Lung (tissue), 12 donors: Measurements from ENCODE around the gene RAPSN. TPM values are rescaled to one million over a fixed set of nuclear protein-coding genes. Genes with fewer than 3 reads are reported as not detected.

Experiments
- ATAC-seq: fragments of 200-7000 bp; cut with Tn5 transposase; one replicate; pipeline ENCODE4 v1.9.1; 2020; ENCODE audit warnings: moderate number of reproducible peaks; ENCODE audit not compliant: insufficient read depth, low FRiP score
- DNase-seq, 3 donors: peaks; one replicate each; pipeline ENCODE4 v3.0.0-alpha.2; 2013 to 2017
- H3K27ac ChIP-seq, 2 donors: one replicate each; pipeline ENCODE4 v1.5.1; 2013; ENCODE audit warnings: mild to moderate bottlenecking in 2 of 2, moderate library complexity in 2 of 2, control low read depth in 1 of 2, inconsistent platforms in 1 of 2, low read depth in 1 of 2, low read length in 1 of 2
- H3K27me3 ChIP-seq, 3 donors: one replicate each; pipeline ENCODE4 v1.5.1; 2013; ENCODE audit warnings: low read length in 2 of 3; ENCODE audit not compliant: control insufficient read depth in 3 of 3, insufficient read depth in 3 of 3
- H3K36me3 ChIP-seq, 4 donors: one replicate each; pipeline ENCODE4 v1.5.1; 2013; ENCODE audit warnings: low read length in 4 of 4, mild to moderate bottlenecking in 1 of 4, moderate library complexity in 1 of 4; ENCODE audit not compliant: control insufficient read depth in 4 of 4, insufficient read depth in 4 of 4
- H3K4me1 ChIP-seq, 5 donors: one replicate each; pipeline ENCODE4 v1.5.1; 2013; ENCODE audit warnings: low read length in 5 of 5, mild to moderate bottlenecking in 2 of 5, moderate library complexity in 1 of 5; ENCODE audit not compliant: control insufficient read depth in 5 of 5, insufficient read depth in 5 of 5
- H3K4me3 ChIP-seq: one replicate; pipeline ENCODE4 v1.5.1; 2013; ENCODE audit warnings: mild to moderate bottlenecking, control low read depth, moderate library complexity
- H3K9ac ChIP-seq, 2 donors: one replicate each; pipeline ENCODE4 v1.5.1; 2013; ENCODE audit warnings: low read length in 2 of 2, control low read depth in 1 of 2; ENCODE audit not compliant: insufficient read depth in 1 of 2
- H3K9me3 ChIP-seq, 4 donors: one replicate each; pipeline ENCODE4 v1.5.1; 2013; ENCODE audit warnings: low read length in 3 of 4, mild to moderate bottlenecking in 1 of 4, moderate library complexity in 1 of 4; ENCODE audit not compliant: control insufficient read depth in 4 of 4, insufficient read depth in 3 of 4
- WGBS, 2 donors: extraction: QIAGEN DNeasy Blood & Tissue Kit; methylation state at CpG; one replicate each; pipeline ENCODE4 v1.1.7; 2013; 5-methylcytosine and 5-hydroxymethylcytosine counted together
- polyA plus RNA-seq, 2 donors: library from polyadenylated mRNA; stranded (reverse); fragments of 200-250 nt; gene quantifications; one replicate each; pipeline ENCODE4 v1.2.1, GENCODE V29; 2013
- total RNA-seq, 2 donors: library from RNA; depleted of rRNA in 1 of 2; stranded (reverse); fragments of >200 nt in 1 of 2; gene quantifications; one replicate each; pipeline ENCODE4 v1.2.1, GENCODE V29; 2014 to 2021
- TF ChIP-seq, protein P1 (sequence below): IDR thresholded peaks from 2 replicates; pipeline ENCODE4 v1.5.1; 2012; ENCODE audit warnings: mild to moderate bottlenecking; ENCODE audit errors: control extremely low read depth, extremely low read depth
- donor health status: control.
- donor health status: control.
- donor health status: Bipolar disorder and iron deficiency.
- donor health status: healthy.
- donor health status: DM: yes; HTN: yes; CAD: no.

The RAPSN gene
- total and polyA plus RNA-seq, 4 donors, result 0.38 to 1.5 (median 0.49) TPM; not detected in 1

DNA sequence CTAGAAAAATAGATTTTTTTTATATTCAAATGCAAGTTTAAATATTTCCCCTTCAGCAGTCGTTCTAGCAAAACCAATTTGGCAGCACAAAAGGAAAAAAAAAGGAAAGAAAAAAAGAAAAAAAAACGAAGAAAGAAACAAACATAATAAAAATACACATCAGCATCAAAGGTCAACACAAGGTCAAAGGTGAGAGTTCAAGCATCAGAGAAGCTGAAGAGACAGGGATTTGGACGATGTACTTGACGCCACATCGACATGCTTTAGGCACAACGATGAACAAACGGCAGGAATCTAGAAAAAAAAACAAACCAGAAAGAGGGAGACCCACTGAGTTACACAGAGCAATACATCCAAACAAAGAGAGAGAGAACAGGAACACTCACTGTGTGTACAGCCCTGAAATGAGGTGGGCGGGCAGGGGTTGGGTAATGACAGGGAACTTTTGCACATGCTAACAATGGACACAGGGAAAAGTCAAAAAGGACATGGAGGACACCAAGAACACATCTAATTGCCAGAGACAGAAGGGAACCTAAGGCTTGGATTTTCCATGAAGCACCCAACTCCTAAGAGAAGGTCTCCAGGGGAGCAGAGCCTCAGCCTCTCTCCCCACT lies 19.8 kb upstream of the RAPSN start:
- DNase-seq (peak in 2 of 3 donors; percentile 36 to 38), ATAC-seq (no peak)
- Histone ChIP-seq H3K4me1 (peaks cover 0 to 18% (median 7%) of the 10 kb centered on the region in 5 donors), H3K9me3 (no peaks in the 10 kb centered on the region), H3K27ac (no peak overlapping the region), H3K4me3 (no peak overlapping the region), H3K36me3 (peaks cover 38 to 45% (median 41%) of the 10 kb centered on the region in 4 donors), H3K27me3 (no peaks in the 10 kb centered on the region), H3K9ac (no peak overlapping the region)
- 64 to 75% methylated on average over 8 of the region's 8 CpGs for WGBS, 2 donors
- TF ChIP-seq, protein P1, sequence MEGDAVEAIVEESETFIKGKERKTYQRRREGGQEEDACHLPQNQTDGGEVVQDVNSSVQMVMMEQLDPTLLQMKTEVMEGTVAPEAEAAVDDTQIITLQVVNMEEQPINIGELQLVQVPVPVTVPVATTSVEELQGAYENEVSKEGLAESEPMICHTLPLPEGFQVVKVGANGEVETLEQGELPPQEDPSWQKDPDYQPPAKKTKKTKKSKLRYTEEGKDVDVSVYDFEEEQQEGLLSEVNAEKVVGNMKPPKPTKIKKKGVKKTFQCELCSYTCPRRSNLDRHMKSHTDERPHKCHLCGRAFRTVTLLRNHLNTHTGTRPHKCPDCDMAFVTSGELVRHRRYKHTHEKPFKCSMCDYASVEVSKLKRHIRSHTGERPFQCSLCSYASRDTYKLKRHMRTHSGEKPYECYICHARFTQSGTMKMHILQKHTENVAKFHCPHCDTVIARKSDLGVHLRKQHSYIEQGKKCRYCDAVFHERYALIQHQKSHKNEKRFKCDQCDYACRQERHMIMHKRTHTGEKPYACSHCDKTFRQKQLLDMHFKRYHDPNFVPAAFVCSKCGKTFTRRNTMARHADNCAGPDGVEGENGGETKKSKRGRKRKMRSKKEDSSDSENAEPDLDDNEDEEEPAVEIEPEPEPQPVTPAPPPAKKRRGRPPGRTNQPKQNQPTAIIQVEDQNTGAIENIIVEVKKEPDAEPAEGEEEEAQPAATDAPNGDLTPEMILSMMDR, result no peak

DNA sequence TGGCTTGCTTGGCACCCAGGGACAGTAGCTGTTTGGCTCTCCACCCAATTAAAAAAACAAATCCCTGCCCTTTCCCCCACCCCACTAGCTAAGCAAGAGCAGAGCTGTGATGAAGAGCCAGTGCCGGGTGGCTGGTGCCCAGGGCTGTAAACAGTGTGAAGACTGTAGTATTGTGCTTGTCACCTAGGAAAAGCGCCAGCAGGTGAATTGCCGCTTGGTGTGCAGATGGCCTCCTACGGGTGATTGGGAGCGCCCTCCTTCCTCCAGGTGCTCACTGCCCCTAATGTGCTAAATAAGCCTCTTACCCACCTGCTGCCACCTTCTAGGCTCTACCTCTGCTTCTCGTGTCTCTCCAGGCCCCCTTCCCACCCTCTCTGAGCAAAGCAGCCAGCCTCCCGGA lies 18.4 kb upstream of the RAPSN start:
- Histone ChIP-seq H3K27me3 (no peaks in the 10 kb centered on the region), H3K4me3 (no peak overlapping the region), H3K27ac (peak overlapping the region; percentile 61 to 80), H3K9ac (no peak overlapping the region), H3K36me3 (peaks cover 26 to 34% (median 31%) of the 10 kb centered on the region in 4 donors), H3K9me3 (no peaks in the 10 kb centered on the region), H3K4me1 (peaks cover 0 to 18% (median 7%) of the 10 kb centered on the region in 5 donors)
- TF ChIP-seq, protein P1, result no peak
- DNase-seq, result no peak
- WGBS, 2 donors, result 87 to 95% methylated on average over 7 of the region's 7 CpGs
- no peak for ATAC-seq

DNA sequence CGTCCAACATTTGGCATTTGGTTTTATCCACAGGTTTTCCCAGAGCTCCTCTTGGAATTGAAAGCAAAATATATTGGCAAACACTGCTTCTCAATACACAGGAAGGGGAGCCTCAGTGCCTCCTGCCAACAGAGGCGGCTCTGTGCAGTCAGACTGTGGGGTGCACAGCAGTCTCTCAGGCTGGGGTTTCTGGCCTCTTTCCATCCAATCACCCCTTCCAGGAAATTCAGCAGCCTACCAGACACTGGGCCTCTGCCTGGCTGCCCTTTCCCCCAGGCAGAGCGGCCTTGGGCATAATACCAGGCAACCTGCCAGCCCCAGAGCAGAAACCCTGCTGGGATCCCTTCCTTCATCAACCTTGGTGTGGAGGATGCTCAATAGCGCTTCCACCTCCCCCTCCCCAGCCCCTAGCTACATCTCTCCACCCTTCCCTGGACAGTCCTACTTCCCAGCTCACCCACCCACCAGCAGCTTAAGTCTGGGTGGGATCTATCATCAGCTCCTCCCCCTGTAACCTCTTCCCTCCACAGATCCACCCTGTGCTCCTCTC lies 17.8 kb upstream of the RAPSN start:
- ATAC-seq, result no peak
- Histone ChIP-seq H3K4me1 (peaks cover 0 to 18% (median 7%) of the 10 kb centered on the region in 5 donors), H3K36me3 (peaks cover 20 to 31% (median 26%) of the 10 kb centered on the region in 4 donors), H3K9me3 (no peaks in the 10 kb centered on the region), H3K27me3 (no peaks in the 10 kb centered on the region), H3K27ac (peak overlapping the region; percentile 61 to 80), H3K4me3 (no peak overlapping the region), H3K9ac (no peak overlapping the region)
- 47 to 82% methylated on average over 4 of the region's 4 CpGs for WGBS, 2 donors
- DNase-seq, result peak; percentile 62 to 82 (median 68)
- TF ChIP-seq, protein P1, result no peak
